Activated naive CD4-positive, alpha-beta T cell treated with anti-CD3 and anti-CD28 coated beads for 36 hours (primary cell): ENCODE data around the gene TMTC1. TPM values are rescaled to one million over a fixed set of nuclear protein-coding genes. Genes with fewer than 3 reads are reported as not detected.

Experiments used
- CTCF ChIA-PET: fragments of 350-600 bp; sonication (Branson Sonifier 250); formaldehyde crosslinking; loops from one replicate; lab custom pipeline; 2021; ENCODE audit warnings: antibody characterized with exemption; lab: Charles Lee
- DNase-seq: peaks from one replicate; pipeline ENCODE4 v3.0.0-alpha.2; 2020
- H3K27ac Mint-ChIP-seq: one replicate; pipeline ENCODE4 v1.8.0; 2021; ENCODE audit warnings: mild to moderate bottlenecking, mixed read lengths
- H3K27me3 Mint-ChIP-seq: one replicate; pipeline ENCODE4 v1.8.0; 2021; ENCODE audit warnings: low read depth, mixed read lengths
- H3K36me3 Mint-ChIP-seq: one replicate; pipeline ENCODE4 v1.8.0; 2021; ENCODE audit warnings: low read depth, mixed read lengths
- H3K4me1 Mint-ChIP-seq: one replicate; pipeline ENCODE4 v1.8.0; 2021; ENCODE audit warnings: low read depth, mixed read lengths
- H3K4me3 Mint-ChIP-seq: one replicate; pipeline ENCODE4 v1.8.0; 2021; ENCODE audit warnings: mild to moderate bottlenecking, moderate library complexity, mixed read lengths
- H3K9me3 Mint-ChIP-seq: one replicate; pipeline ENCODE4 v1.8.0; 2021; ENCODE audit warnings: mixed read lengths
- intact Hi-C: fragments of 100-400 bp; cut with micrococcal nuclease; formaldehyde crosslinking; loops from one replicate; pipeline ENCODE4 v1.15.1; 2023
- total RNA-seq, 2 experiments: library from RNA; stranded (reverse); gene quantifications; one replicate each; pipeline ENCODE4 v1.2.3, GENCODE V29; 2021

The TMTC1 gene
- total RNA-seq, 2 experiments from 2014 or later: not detected

DNA sequence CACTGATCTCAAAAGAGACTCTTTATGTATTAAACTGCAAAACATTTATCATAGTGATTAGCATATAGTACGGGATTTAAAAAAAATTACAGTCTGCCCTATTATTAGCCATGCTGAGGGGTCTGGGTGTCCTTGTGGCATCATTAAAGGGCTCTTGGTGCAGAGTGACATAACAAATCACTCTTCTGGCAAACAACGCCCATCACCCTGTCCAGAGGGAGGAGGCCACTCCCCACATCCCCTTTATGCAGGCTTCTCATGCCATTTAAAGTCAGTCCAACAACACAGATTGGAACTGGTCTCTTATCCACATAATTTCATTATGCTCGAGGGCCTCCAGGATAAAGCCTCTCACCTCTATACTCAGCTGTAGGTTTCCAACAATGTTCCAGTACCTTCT is 51.1 kb downstream of the TMTC1 start:
- H3K27me3 Mint-ChIP-seq: no peaks in the 10 kb centered on the region
- intact Hi-C loops: no loop called here
- H3K36me3 Mint-ChIP-seq: no peaks in the 10 kb centered on the region
- no peaks in the 10 kb centered on the region for H3K4me1 Mint-ChIP-seq
- no peaks in the 10 kb centered on the region for H3K9me3 Mint-ChIP-seq
- H3K4me3 Mint-ChIP-seq: no peak overlapping the region
- no peak overlapping the region for H3K27ac Mint-ChIP-seq
- CTCF ChIA-PET: interaction anchor here (0.6 kb wide), 1 partner anchor 12 kb away, joined by 4 read pairs; no protein-coding TSS in a partner anchor
- DNase-seq: no peak

DNA sequence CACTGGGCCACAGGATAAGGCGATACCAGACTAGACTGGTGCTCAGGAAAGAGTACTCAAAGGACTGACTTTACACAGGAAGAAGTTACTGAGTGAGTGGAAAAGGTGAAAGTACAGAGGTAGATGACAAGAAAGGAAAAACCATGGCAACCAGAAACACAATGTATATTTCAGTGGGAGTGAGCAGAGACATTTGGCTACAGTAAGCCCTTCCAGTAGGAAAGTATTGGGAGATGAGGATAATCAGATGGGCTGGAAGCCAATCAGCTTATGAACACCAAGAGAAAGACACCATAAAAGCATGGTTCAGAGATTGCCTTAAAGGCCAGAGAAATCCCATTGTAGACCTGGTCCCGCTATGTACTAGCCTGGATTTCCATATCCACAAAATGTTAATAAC is 51.6 kb downstream of the TMTC1 start:
- H3K4me1 Mint-ChIP-seq: no peaks in the 10 kb centered on the region
- intact Hi-C loops: no loop called here
- no peak for DNase-seq

DNA sequence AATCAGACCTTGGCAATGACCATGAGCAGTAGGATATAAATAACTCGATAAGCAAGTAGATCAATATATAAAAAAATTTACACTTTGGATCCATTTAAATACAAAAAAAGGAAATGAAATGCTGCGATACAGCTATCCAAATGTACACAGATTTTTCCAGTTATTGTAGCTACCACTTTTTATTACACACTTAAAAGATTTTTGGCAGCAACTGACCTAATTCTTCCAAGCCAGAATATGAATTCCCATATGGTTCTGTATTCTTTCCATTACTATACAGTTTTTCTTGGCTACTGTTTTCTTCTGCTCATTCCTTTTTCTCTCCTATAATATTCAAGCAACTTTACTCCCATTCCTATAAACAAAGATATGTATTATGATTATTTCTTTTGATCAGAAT is 52.2 kb downstream of the TMTC1 start:
- no peaks in the 10 kb centered on the region for H3K27me3 Mint-ChIP-seq
- no peak overlapping the region for H3K27ac Mint-ChIP-seq
- intact Hi-C loops: no loop called here
- DNase-seq: no peak
- no peaks in the 10 kb centered on the region for H3K4me1 Mint-ChIP-seq
- H3K9me3 Mint-ChIP-seq: no peaks in the 10 kb centered on the region
- CTCF ChIA-PET: no interaction called here
- H3K36me3 Mint-ChIP-seq: no peaks in the 10 kb centered on the region
- no peak overlapping the region for H3K4me3 Mint-ChIP-seq

More for the DNA sequence above, 51.6 kb downstream of the TMTC1 start:
- Mint-ChIP-seq H3K9me3 (no peaks in the 10 kb centered on the region), H3K27me3 (no peaks in the 10 kb centered on the region), H3K36me3 (no peaks in the 10 kb centered on the region), H3K4me3 (no peak overlapping the region), H3K27ac (no peak overlapping the region)
- CTCF ChIA-PET: interaction anchor here (0.6 kb wide), 1 partner anchor 12 kb away, joined by 4 read pairs; no protein-coding TSS in a partner anchor

GRCh38 chr12:29730481-29730880 is 53.3 kb downstream of the TMTC1 start:
- H3K27ac Mint-ChIP-seq: no peak overlapping the region
- CTCF ChIA-PET: interaction anchor here (0.7 kb wide), 1 partner anchor 26 kb away, joined by 3 read pairs; no protein-coding TSS in a partner anchor
- no peak overlapping the region for H3K4me3 Mint-ChIP-seq
- H3K27me3 Mint-ChIP-seq: no peaks in the 10 kb centered on the region
- no peak for DNase-seq
- no peaks in the 10 kb centered on the region for H3K36me3 Mint-ChIP-seq
- H3K9me3 Mint-ChIP-seq: no peaks in the 10 kb centered on the region
- H3K4me1 Mint-ChIP-seq: no peaks in the 10 kb centered on the region
- intact Hi-C loops: no loop called here

GRCh38 chr12:29728030-29728429 is 55.7 kb downstream of the TMTC1 start:
- H3K27me3 Mint-ChIP-seq: peaks cover 2% of the 10 kb centered on the region
- H3K4me3 Mint-ChIP-seq: no peak overlapping the region
- DNase-seq: no peak
- H3K4me1 Mint-ChIP-seq: no peaks in the 10 kb centered on the region
- no peaks in the 10 kb centered on the region for H3K36me3 Mint-ChIP-seq
- no peak overlapping the region for H3K27ac Mint-ChIP-seq
- CTCF ChIA-PET: no interaction called here
- intact Hi-C loops: no loop called here
- H3K9me3 Mint-ChIP-seq: peaks cover 1% of the 10 kb centered on the region

DNA sequence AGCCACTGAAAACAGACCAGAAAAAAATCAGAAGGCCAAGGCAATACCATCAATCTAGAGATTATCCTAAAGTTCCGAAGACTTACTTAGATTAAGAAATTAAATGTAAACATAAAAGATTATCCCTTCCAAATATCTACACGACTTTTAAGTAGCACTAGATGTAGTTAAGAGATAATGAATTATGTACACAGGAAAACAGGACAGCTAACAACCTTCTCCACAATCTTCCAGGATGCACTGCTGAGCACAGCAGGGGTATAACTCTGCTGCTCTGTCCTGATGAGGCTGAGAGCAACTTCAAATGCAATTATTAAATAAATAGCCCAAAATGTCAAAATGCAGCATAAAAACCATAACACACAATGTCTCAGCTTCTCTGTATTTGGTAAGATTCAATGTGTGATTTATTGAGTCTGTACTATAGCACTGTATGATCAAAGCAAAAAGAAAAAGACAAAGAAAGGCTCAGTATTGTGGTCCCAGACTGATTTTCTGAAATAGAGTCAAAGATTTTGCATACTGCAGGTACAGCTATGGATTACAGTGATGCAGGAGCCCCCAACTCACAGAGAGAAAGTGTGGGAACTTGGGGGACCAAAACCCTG is 56.9 kb downstream of the TMTC1 start:
- H3K36me3 Mint-ChIP-seq: no peaks in the 10 kb centered on the region
- peaks cover 2% of the 10 kb centered on the region for H3K27me3 Mint-ChIP-seq
- H3K4me3 Mint-ChIP-seq: no peak overlapping the region
- no peak overlapping the region for H3K27ac Mint-ChIP-seq
- intact Hi-C loops: no loop called here
- CTCF ChIA-PET: no interaction called here
- H3K9me3 Mint-ChIP-seq: peaks cover 1% of the 10 kb centered on the region
- DNase-seq: no peak
- H3K4me1 Mint-ChIP-seq: no peaks in the 10 kb centered on the region

- no peaks in the 10 kb centered on the region for H3K36me3 Mint-ChIP-seq
- H3K4me3 Mint-ChIP-seq: no peak overlapping the region
- H3K27ac Mint-ChIP-seq: no peak overlapping the region
- H3K9me3 Mint-ChIP-seq: peaks cover 1% of the 10 kb centered on the region
- CTCF ChIA-PET: no interaction called here
- DNase-seq: no peak
- intact Hi-C loops: no loop called here
- peaks cover 2% of the 10 kb centered on the region for H3K27me3 Mint-ChIP-seq
- H3K4me1 Mint-ChIP-seq: no peaks in the 10 kb centered on the region
These were observed 57.4 kb downstream of the TMTC1 start for GRCh38 chr12:29726321-29726692.

DNA sequence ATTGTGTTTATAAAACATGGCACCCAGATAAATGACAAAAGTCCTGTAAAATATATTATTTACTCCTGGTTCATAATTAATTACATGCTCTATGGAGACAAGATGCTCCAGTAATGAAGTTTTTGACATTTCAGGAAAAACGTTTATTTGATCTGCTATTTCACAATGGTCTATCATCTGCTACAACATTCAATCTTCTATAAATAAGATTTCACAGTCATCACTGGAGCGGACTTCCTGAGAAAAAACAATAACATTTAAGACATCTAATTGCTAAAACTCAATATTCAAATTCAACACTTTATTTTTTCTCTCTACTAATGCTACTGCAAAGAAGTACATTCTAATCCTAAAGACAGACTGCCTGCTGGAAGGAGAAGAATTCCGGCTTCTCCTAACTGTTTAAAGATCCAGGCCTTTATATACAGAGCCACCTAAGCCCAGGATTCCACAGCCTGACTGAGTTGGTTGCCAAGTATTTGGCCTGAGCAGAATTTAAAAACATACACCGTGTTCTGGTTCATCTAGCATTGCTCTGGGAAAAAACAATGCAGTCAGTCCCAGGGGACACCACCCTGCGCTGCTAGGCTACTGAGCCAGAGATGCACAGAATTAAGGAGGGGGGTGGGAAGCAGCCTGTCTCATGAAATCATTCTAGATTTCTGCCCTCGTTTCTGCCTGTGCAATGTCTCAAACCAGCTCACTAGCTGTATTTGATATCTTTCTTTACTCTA is 58.0 kb downstream of the TMTC1 start:
- Mint-ChIP-seq H3K36me3 (no peaks in the 10 kb centered on the region), H3K4me1 (no peaks in the 10 kb centered on the region), H3K4me3 (no peak overlapping the region), H3K27ac (no peak overlapping the region), H3K27me3 (peaks cover 2% of the 10 kb centered on the region), H3K9me3 (peaks cover 1% of the 10 kb centered on the region)
- CTCF ChIA-PET: no interaction called here
- intact Hi-C loops: no loop called here
- no peak for DNase-seq

DNA sequence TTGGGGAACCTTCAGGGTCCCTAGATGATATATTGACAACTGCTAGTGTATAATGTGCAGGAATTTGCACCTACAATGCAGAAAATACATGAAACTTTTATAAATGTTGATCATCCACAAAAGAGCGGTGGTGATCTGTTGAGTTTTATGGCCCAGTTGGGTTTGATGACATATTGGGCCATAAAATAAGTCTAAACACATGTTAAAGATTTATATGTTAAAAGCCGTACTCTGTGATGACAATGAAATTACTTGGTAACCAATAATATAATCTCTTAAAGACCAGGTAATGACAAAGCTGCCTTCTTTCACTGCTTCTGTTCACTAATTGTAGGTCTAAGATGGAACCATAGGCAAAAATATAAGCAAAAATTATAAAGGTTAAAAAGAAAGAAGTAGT is 61.6 kb downstream of the TMTC1 start:
- H3K4me3 Mint-ChIP-seq: no peak overlapping the region
- intact Hi-C loops: no loop called here
- CTCF ChIA-PET: no interaction called here
- DNase-seq: no peak
- H3K9me3 Mint-ChIP-seq: peaks cover 1% of the 10 kb centered on the region
- H3K4me1 Mint-ChIP-seq: no peaks in the 10 kb centered on the region
- no peak overlapping the region for H3K27ac Mint-ChIP-seq
- H3K27me3 Mint-ChIP-seq: peaks cover 2% of the 10 kb centered on the region
- H3K36me3 Mint-ChIP-seq: no peaks in the 10 kb centered on the region

DNA sequence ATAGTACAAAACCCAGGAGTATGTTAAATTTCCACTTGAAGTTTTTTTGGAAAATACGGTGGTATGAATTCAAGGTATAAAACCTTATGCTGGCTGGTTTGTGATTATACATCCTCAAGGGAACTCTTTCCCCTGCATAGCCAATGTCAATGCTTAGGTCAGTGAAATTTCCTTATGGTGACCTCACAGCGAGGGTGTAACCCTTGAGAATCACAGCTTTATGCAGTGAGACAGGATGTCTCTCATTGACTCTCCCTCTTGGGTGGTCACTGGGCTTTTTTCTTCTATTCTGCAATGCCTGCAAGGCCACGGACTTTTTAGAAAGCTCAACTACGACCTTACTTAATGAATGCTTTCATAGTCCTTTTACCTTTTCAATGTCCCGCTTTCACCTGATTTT is 64.4 kb downstream of the TMTC1 start:
- intact Hi-C loops: no loop called here
- Mint-ChIP-seq H3K9me3 (peaks cover 1% of the 10 kb centered on the region), H3K4me3 (no peak overlapping the region), H3K4me1 (no peaks in the 10 kb centered on the region), H3K27ac (no peak overlapping the region), H3K27me3 (no peaks in the 10 kb centered on the region), H3K36me3 (no peaks in the 10 kb centered on the region)
- no peak for DNase-seq
- CTCF ChIA-PET: no interaction called here

- Mint-ChIP-seq H3K36me3 (no peaks in the 10 kb centered on the region), H3K4me3 (no peak overlapping the region), H3K27ac (no peak overlapping the region), H3K4me1 (no peaks in the 10 kb centered on the region), H3K27me3 (no peaks in the 10 kb centered on the region), H3K9me3 (no peaks in the 10 kb centered on the region)
- CTCF ChIA-PET: no interaction called here
- intact Hi-C loops: no loop called here
- no peak for DNase-seq
These were observed 66.1 kb downstream of the TMTC1 start for GRCh38 chr12:29717540-29718100.

GRCh38 chr12:29714966-29715365 is 68.8 kb downstream of the TMTC1 start:
- H3K4me3 Mint-ChIP-seq: no peak overlapping the region
- H3K27me3 Mint-ChIP-seq: peaks cover 2% of the 10 kb centered on the region
- no peaks in the 10 kb centered on the region for H3K36me3 Mint-ChIP-seq
- CTCF ChIA-PET: no interaction called here
- H3K4me1 Mint-ChIP-seq: no peaks in the 10 kb centered on the region
- intact Hi-C loops: no loop called here
- DNase-seq: no peak
- no peaks in the 10 kb centered on the region for H3K9me3 Mint-ChIP-seq
- no peak overlapping the region for H3K27ac Mint-ChIP-seq

GRCh38 chr12:29713729-29714128 is 70.0 kb downstream of the TMTC1 start:
- Mint-ChIP-seq H3K27ac (no peak overlapping the region), H3K9me3 (no peaks in the 10 kb centered on the region)

More at GRCh38 chr12:29713729-29714128, 70.0 kb downstream of the TMTC1 start:
- DNase-seq: no peak
- intact Hi-C loops: no loop called here
- Mint-ChIP-seq H3K27me3 (peaks cover 2% of the 10 kb centered on the region), H3K36me3 (no peaks in the 10 kb centered on the region), H3K4me3 (no peak overlapping the region), H3K4me1 (no peaks in the 10 kb centered on the region)
- CTCF ChIA-PET: no interaction called here
